ENCODE measurements around the gene TCEAL4. TPM values are rescaled to one million over a fixed set of nuclear protein-coding genes. Genes with fewer than 3 reads are reported as not detected.

The TCEAL4 gene
- total RNA-seq, 4 donors from 2014 or later, result 343 to 818 (median 418) TPM

DNA sequence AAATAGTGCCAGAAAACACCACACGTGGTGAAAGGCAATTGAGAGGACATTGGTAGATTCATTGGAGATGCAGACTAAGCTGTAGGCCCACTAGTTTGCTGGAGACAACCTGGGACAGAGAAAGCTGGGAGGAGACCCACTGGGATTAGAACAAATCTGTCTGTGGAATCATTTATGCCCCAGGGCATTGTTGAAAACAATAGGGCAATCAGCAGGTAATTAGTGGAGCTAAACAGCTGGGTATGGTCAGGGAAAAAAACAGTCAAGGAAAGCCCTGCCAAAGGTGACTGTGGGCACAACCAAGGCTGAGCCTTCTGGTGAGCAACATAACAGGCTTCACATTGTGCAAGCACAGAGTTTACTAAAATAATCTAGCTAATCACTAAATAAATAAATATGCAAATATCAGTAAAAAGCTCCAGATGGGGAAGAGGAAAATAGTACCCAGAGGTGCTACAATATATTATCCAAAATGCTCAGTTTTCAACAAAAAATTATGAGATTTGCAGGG, 31.4 kb downstream of the TCEAL4 start:
- no peak for DNase-seq (ENCODE audit: extremely low spot score)
- intact Hi-C loops (cut with DNase I), result no loop called here

DNA sequence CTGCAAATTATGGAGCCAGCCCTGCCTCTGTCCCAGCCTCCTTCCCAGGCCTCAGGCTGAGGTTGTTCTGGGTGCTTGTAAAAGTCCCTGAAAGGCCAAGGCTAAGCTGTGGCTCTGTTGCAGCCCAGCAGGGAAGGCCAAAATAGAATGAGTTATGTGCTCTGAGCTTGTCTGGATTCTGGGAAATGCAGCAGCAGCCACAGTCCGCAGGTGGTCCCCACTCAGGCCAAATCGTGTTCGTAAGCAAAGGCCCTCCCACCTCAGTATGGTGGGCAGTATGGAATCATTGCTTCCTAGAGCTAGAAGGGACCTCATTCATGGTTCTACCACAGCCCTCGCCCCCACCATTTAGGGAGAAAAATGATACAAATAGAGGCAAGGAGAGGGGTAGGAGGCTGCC, 38.8 kb downstream of the TCEAL4 start:
- peak overlapping the region; percentile 63 to 92 (median 70) for H3K27ac ChIP-seq (replicated peaks in 1 of 4)
- H3K36me3 ChIP-seq, result no peaks in the 10 kb centered on the region
- peaks cover 0 to 39% (median 21%) of the 10 kb centered on the region in 4 donors for H3K4me1 ChIP-seq
- 45% methylated on average over 4 of the region's 4 CpGs for WGBS
- intact Hi-C loops (cut with DNase I), result no loop called here
- H3K27me3 ChIP-seq, result no peaks in the 10 kb centered on the region
- TF ChIP-seq, protein P1, sequence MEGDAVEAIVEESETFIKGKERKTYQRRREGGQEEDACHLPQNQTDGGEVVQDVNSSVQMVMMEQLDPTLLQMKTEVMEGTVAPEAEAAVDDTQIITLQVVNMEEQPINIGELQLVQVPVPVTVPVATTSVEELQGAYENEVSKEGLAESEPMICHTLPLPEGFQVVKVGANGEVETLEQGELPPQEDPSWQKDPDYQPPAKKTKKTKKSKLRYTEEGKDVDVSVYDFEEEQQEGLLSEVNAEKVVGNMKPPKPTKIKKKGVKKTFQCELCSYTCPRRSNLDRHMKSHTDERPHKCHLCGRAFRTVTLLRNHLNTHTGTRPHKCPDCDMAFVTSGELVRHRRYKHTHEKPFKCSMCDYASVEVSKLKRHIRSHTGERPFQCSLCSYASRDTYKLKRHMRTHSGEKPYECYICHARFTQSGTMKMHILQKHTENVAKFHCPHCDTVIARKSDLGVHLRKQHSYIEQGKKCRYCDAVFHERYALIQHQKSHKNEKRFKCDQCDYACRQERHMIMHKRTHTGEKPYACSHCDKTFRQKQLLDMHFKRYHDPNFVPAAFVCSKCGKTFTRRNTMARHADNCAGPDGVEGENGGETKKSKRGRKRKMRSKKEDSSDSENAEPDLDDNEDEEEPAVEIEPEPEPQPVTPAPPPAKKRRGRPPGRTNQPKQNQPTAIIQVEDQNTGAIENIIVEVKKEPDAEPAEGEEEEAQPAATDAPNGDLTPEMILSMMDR (IDR thresholded peaks at IDR 0.05), result no peak
- no peak for TF ChIP-seq POLR2A (IDR thresholded peaks at IDR 0.05; ENCODE audit: low read depth)
- TF ChIP-seq EP300 (IDR thresholded peaks at IDR 0.05), result no peak
- no peak for DNase-seq (ENCODE audit: extremely low spot score)
- H3K9me3 ChIP-seq, result no peaks in the 10 kb centered on the region
- no peak overlapping the region for H3K4me3 ChIP-seq

More for the DNA sequence above, 31.4 kb downstream of the TCEAL4 start:
- H3K27ac ChIP-seq (replicated peaks in 1 of 4), result no peak overlapping the region
- 29% methylated on average over 1 of the region's 1 CpG for WGBS
- H3K4me3 ChIP-seq, result no peak overlapping the region
- H3K9me3 ChIP-seq, result no peaks in the 10 kb centered on the region
- no peaks in the 10 kb centered on the region for H3K4me1 ChIP-seq
- TF ChIP-seq EP300 (IDR thresholded peaks at IDR 0.05) (no peak), POLR2A (IDR thresholded peaks at IDR 0.05; ENCODE audit: low read depth) (no peak), POLR2AphosphoS5 (IDR thresholded peaks at IDR 0.05) (no peak)
- TF ChIP-seq, protein P1 (IDR thresholded peaks at IDR 0.05), result no peak
- peaks cover 0 to 3% (median 0%) of the 10 kb centered on the region in 4 donors for H3K27me3 ChIP-seq
- H3K36me3 ChIP-seq, result no peaks in the 10 kb centered on the region

DNA sequence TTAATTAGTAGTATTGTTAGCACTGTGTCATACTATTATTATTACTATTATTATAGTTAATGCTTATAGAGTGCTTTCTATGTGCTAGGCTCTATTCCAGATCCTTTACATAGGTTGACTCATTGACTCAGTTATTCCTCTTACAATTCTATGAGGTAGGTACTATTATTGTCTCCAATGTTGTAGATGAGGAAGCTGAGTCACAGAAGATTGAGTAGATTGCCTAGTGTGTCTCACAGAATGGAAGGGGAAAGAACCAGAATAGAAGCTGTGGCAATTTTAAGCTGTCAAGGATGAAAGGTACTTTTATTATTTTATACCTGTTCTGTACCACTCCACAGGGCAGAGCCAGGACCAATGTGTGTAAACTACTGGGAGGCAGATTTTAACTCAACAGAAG, 41.5 kb downstream of the TCEAL4 start:
- peak overlapping the region in 2 of 4 donors; percentile 26 to 92 for H3K27ac ChIP-seq (replicated peaks in 1 of 4)
- no peaks in the 10 kb centered on the region for H3K9me3 ChIP-seq
- H3K27me3 ChIP-seq, result no peaks in the 10 kb centered on the region
- TF ChIP-seq, protein P1 (IDR thresholded peaks at IDR 0.05), result no peak
- TF ChIP-seq POLR2A (IDR thresholded peaks at IDR 0.05; ENCODE audit: low read depth) (no peak), POLR2AphosphoS5 (IDR thresholded peaks at IDR 0.05) (no peak), EP300 (IDR thresholded peaks at IDR 0.05) (no peak)
- intact Hi-C loops (cut with DNase I), result no loop called here
- H3K36me3 ChIP-seq, result no peaks in the 10 kb centered on the region
- no peak overlapping the region for H3K4me3 ChIP-seq
- DNase-seq (ENCODE audit: extremely low spot score), result no peak
- H3K4me1 ChIP-seq, result peaks cover 5 to 48% (median 27%) of the 10 kb centered on the region in 4 donors

DNA sequence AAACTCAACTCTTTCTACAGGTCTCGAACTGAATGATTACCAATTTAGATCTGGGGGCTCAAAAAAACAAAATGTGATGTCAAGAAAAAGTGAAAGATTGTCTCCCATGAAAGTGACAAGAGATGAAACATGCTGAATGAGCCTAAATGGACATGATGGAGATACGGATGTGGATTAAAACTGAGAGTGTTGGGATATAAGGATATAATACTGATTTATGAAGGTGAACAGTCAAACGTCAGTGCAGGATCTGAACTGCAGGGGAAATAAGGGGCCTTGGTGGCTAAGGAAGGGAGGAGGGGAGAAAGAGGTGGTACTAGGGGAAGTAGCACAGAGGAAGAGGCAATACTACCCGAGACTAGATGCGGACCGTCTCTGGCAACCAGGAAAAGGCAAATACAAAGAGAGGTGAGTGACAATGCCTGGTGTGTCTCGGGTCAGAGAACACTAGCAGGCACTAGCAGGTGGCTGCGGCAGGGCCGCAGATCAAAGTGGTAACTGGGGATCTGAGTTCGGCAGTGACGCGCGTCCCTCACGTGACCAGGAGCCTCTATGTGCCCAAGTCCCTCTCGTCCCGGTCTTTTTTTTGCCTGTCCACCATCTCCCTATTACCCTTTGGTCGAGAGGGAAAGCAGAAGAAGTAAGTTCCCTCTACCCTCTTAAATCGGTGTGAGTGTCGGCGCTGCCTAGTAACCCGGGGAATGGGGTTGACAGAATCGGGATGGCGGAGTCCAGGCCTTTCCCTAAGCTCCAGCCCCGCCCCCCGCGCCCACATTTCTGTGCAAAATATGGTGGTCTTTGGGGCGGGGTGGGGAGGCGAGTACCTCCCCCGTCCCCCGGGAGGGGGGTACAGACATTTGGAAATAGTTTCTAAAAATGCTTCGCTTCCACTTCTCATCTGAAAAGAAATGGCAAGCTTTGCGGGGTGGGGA, 43.3 kb downstream of the TCEAL4 start, which contains the start of gene TCEAL1:
TSS of gene TCEAL1 (plus strand) at position 590 of the 932 bp plus-strand sequence. CDS start 942 bp downstream, outside the sequence.
- peak within 1 kb of the TSS; percentile 62 to 75 (median 67) for H3K4me3 ChIP-seq
- H3K36me3 ChIP-seq, result no peaks in the 10 kb centered on the region
- H3K9me3 ChIP-seq, result no peaks in the 10 kb centered on the region
- intact Hi-C loops (cut with DNase I), result no loop called here
- peak within 1 kb of the TSS; percentile 90 to 93 (median 92) for H3K27ac ChIP-seq (replicated peaks in 1 of 4)
- H3K4me1 ChIP-seq, result peaks cover 5 to 45% (median 27%) of the 10 kb centered on the region in 4 donors
- peak; percentile 92 for DNase-seq (ENCODE audit: extremely low spot score)
- H3K27me3 ChIP-seq, result no peaks in the 10 kb centered on the region
- peak; percentile 71 to 84 for TF ChIP-seq POLR2AphosphoS5 (IDR thresholded peaks at IDR 0.05)
- TF ChIP-seq POLR2A (IDR thresholded peaks at IDR 0.05; ENCODE audit: low read depth), result no peak
- WGBS, result 22% methylated on average over 32 of the region's 32 CpGs
